Activated CD4-positive, alpha-beta memory T cell treated with anti-CD3 and anti-CD28 coated beads, Interleukin-2, amount 10 ng/mL, durations not matched to agents 7 days and 5 days (primary cell): Measurements from ENCODE around the gene CCNC. TPM values are rescaled to one million over a fixed set of nuclear protein-coding genes. Genes with fewer than 3 reads are reported as not detected.

Experiments
- CTCF ChIA-PET: fragments of 350-600 bp; sonication (Branson Sonifier 250); formaldehyde crosslinking; loops from one replicate; lab custom pipeline; 2021; ENCODE audit warnings: antibody characterized with exemption, inconsistent platforms; lab: Charles Lee
- POLR2A ChIA-PET: fragments of 350-600 bp; sonication (Branson Sonifier 250); formaldehyde crosslinking; loops from one replicate; lab custom pipeline; 2021; ENCODE audit warnings: antibody characterized with exemption; lab: Charles Lee
- DNase-seq: peaks from one replicate; pipeline ENCODE4 v3.0.0-alpha.2; 2020
- H3K27ac Mint-ChIP-seq: one replicate; pipeline ENCODE4 v1.8.0; 2021; ENCODE audit warnings: mild to moderate bottlenecking, mixed read lengths
- H3K27me3 Mint-ChIP-seq: one replicate; pipeline ENCODE4 v1.8.0; 2021; ENCODE audit warnings: mixed read lengths
- H3K36me3 Mint-ChIP-seq: one replicate; pipeline ENCODE4 v1.8.0; 2021; ENCODE audit warnings: low read depth, mixed read lengths
- H3K4me1 Mint-ChIP-seq: one replicate; pipeline ENCODE4 v1.8.0; 2021; ENCODE audit warnings: mixed read lengths
- H3K4me3 Mint-ChIP-seq: one replicate; pipeline ENCODE4 v1.8.0; 2021; ENCODE audit warnings: mild to moderate bottlenecking, mixed read lengths
- H3K9me3 Mint-ChIP-seq: one replicate; pipeline ENCODE4 v1.8.0; 2021; ENCODE audit warnings: mixed read lengths
- total RNA-seq, 2 experiments: library from RNA; stranded (reverse); gene quantifications; one replicate each; pipeline ENCODE4 v1.2.3, GENCODE V29; 2021

Gene CCNC
- total RNA-seq, 2 experiments from 2014 or later = 41.5 to 45.4 TPM

GRCh38 chr6:99592900-99593299, 24.4 kb upstream of the CCNC start:
- peaks cover 25% of the 10 kb centered on the region for H3K4me1 Mint-ChIP-seq
- H3K27me3 Mint-ChIP-seq = peaks cover 87% of the 10 kb centered on the region
- DNase-seq = no peak
- ChIA-PET CTCF (interaction anchor here (1.3 kb wide), 1 partner anchor 16 kb away, joined by 4 read pairs; no protein-coding TSS in a partner anchor), POLR2A (interaction anchor here (1.1 kb wide), 1 partner anchor 25 kb away, joined by 3 read pairs; no protein-coding TSS in a partner anchor)
- no peaks in the 10 kb centered on the region for H3K36me3 Mint-ChIP-seq
- no peak overlapping the region for H3K27ac Mint-ChIP-seq
- H3K4me3 Mint-ChIP-seq = no peak overlapping the region
- no peaks in the 10 kb centered on the region for H3K9me3 Mint-ChIP-seq

DNA sequence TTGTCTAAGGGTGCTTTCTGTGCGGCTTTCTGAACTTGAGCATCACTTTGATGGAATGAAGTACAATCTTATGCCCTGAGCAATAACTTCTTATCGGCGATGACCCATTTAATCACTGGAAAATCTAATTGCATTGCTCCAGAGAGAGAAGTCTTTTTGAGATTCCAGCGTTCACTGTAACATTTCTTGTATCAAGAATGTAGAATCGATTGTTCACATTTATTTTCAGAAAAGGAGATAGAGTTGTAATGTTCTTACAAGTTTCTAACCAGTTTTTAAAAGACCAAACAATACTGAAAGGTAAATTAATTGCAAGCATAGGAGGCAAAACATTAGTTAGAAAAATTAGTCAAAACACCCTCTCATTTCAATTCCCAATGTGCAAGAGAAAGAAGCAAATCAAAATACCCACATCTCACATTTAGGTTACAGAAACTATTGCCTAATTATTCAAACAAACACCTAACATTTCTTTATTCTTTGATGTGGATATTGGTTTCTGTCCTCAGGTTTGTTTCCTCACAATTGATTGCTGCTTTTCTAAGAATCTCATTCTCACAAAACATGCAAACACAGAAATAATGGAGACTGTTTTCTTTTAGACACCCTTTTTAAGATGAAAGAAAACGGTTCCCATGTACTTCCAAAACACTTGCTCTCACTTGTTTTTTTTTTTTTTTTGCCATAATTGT, 23.4 kb upstream of the CCNC start:
- POLR2A ChIA-PET = no interaction called here
- H3K4me3 Mint-ChIP-seq = no peak overlapping the region
- H3K4me1 Mint-ChIP-seq = peaks cover 25% of the 10 kb centered on the region
- DNase-seq = no peak
- H3K9me3 Mint-ChIP-seq = no peaks in the 10 kb centered on the region
- CTCF ChIA-PET = interaction anchor here (1.3 kb wide), 1 partner anchor 17 kb away, joined by 4 read pairs; no protein-coding TSS in a partner anchor
- peaks cover 83% of the 10 kb centered on the region for H3K27me3 Mint-ChIP-seq
- H3K27ac Mint-ChIP-seq = no peak overlapping the region
- no peaks in the 10 kb centered on the region for H3K36me3 Mint-ChIP-seq

DNA sequence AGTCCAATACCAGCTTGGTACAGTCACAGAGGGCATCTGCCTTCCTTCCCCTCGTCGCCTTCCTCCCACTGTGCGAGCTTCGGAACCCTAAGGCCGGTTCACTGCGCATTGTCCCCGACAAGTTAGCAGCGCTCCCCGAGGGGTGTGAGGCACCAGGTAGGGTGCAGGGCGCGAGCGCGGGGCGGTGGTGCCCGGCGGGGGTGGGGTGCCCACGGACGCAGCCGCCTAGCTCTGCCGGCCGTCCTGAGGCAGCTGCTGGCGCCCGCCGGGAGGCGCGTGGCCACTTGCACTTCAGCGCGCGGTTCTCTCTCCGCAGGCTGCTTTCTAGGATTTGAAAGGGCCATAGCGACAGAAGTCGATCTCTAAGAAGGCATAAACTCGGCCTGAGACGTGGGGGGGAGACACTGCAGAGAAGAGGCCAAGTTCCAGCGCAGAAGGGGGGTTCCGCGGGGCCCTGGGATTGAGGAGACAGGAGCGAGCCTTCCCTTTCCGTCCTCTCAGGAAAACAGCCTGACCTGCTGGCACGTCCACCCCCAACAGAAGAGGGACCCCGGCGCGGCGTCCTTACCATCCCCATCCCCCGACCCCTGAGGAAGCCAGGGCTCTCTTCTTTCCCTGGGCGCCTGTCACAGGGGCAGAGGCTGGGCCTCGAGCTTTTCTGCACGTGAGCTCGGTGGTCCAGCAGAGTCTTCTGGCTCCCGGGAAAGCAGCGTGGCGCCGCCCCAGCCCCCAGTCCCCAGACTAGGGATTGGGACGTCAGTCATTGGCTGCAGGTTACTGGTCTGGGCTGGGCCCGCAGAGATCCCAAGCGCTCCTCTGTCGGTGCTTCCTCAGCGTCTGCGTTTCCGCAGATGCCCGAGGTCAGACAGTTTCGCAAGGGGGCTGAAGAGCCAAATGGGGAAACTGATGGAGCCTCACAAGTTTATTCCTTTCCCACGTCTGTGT, 22.5 kb upstream of the CCNC start:
- ChIA-PET CTCF (interaction anchor here (0.5 to 3.4 kb wide), 2 partner anchors 22 to 154 kb away, joined by 3 to 15 read pairs; partner anchors contain the start of gene CCNC), POLR2A (interaction anchor here (1.0 kb wide), 1 partner anchor 23 kb away, joined by 3 read pairs; the partner anchor contains the start of gene CCNC)
- peaks cover 25% of the 10 kb centered on the region for H3K4me1 Mint-ChIP-seq
- H3K27ac Mint-ChIP-seq = no peak overlapping the region
- H3K36me3 Mint-ChIP-seq = no peaks in the 10 kb centered on the region
- H3K4me3 Mint-ChIP-seq = no peak overlapping the region
- DNase-seq = no peak
- no peaks in the 10 kb centered on the region for H3K9me3 Mint-ChIP-seq
- H3K27me3 Mint-ChIP-seq = peaks cover 79% of the 10 kb centered on the region

- Mint-ChIP-seq H3K4me1 (peaks cover 25% of the 10 kb centered on the region), H3K27me3 (peaks cover 80% of the 10 kb centered on the region), H3K4me3 (peak overlapping the region; percentile 49), H3K36me3 (no peaks in the 10 kb centered on the region), H3K27ac (no peak overlapping the region), H3K9me3 (no peaks in the 10 kb centered on the region)
- CTCF ChIA-PET = interaction anchor here (0.5 to 3.4 kb wide), 8 partner anchors 9 to 157 kb away, joined by 3 to 21 read pairs (median 6); partner anchors contain the start of gene CCNC
- POLR2A ChIA-PET = interaction anchor here (1.0 to 5.1 kb wide), 3 partner anchors 19 to 22 kb away, joined by 3 to 26 read pairs (median 6); partner anchors contain the start of gene CCNC
- no peak for DNase-seq
Measured at GRCh38 chr6:99589907-99590493, 21.5 kb upstream of the CCNC start.

DNA sequence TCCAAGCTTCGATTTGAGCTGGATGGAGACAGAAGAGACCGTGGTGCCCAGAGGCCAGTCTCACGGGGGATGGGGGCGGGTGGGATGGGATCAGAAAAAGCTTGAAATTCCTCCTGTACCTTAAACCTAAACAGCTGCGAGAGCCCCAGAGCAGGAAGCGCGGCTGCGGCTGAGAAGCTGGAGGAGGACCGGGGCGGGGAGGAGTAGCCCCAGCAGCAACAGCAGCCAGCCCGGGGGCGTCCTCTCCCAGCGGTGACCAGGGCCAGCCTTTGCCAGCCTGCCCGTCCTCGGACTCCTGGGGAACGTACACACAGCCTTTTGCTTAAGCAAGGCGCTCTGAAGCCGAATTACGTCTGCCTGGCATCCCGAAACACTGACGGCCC, 20.8 kb upstream of the CCNC start:
- Mint-ChIP-seq H3K27me3 (peaks cover 80% of the 10 kb centered on the region), H3K4me3 (peak overlapping the region; percentile 78), H3K4me1 (peaks cover 25% of the 10 kb centered on the region), H3K9me3 (no peaks in the 10 kb centered on the region), H3K27ac (no peak overlapping the region), H3K36me3 (no peaks in the 10 kb centered on the region)
- POLR2A ChIA-PET = interaction anchor here (1.2 to 5.1 kb wide), 5 partner anchors 14 to 24 kb away, joined by 3 to 26 read pairs (median 4); partner anchors contain the start of gene CCNC
- DNase-seq = no peak
- CTCF ChIA-PET = interaction anchor here (1.1 to 3.4 kb wide), 11 partner anchors 10 to 157 kb away, joined by 3 to 21 read pairs (median 6); partner anchors contain the start of gene CCNC

DNA sequence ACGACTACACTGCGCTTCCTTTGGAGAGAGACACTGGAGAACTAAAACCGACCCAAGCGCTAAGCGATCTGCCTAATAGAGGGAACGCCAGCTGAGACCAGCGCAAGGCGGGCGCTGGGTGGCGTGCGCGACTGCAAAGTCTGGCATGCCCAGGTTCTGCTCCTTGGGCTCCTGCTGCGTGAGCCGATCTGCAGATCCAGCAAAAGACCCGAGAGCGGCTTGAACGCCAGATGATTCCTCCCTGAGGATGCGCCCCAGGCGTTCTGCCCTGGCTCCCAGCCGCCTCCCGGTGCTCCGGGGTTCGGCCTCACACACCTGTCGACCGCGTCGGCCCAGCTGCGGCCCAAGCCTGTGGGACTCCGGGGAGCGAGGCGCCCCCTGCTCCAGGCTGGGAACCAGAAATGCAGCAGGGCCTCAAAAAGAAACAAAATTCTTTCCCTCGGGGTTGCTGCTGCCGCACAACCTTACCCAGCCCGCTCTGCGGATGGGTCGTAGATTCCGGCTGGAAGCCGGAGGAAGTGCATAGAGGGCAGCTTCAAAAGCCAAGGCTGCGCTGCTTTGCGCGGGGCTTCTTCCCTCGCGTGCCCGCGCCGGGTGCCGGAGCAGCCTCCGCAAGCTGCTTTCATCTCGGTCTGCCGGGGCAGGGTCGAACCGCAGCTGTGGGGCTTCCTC, 20.3 kb upstream of the CCNC start:
- CTCF ChIA-PET = interaction anchor here (0.8 to 3.4 kb wide), 15 partner anchors 11 to 202 kb away, joined by 3 to 21 read pairs (median 6); partner anchors contain the start of gene CCNC
- POLR2A ChIA-PET = interaction anchor here (0.8 to 5.1 kb wide), 6 partner anchors 15 to 30 kb away, joined by 3 to 26 read pairs (median 4); partner anchors contain the start of gene CCNC
- peaks cover 76% of the 10 kb centered on the region for H3K27me3 Mint-ChIP-seq

GRCh38 chr6:99587792-99588191, 19.3 kb upstream of the CCNC start:
- ChIA-PET POLR2A (interaction anchor here (2.1 to 5.1 kb wide), 2 partner anchors 20 to 21 kb away, joined by 6 to 26 read pairs; partner anchors contain the start of gene CCNC), CTCF (interaction anchor here (0.8 to 3.4 kb wide), 11 partner anchors 12 to 203 kb away, joined by 3 to 21 read pairs (median 6); partner anchors contain the start of gene CCNC)
- Mint-ChIP-seq H3K27ac (no peak overlapping the region), H3K4me1 (peaks cover 25% of the 10 kb centered on the region), H3K4me3 (no peak overlapping the region), H3K9me3 (no peaks in the 10 kb centered on the region), H3K27me3 (peaks cover 74% of the 10 kb centered on the region), H3K36me3 (no peaks in the 10 kb centered on the region)
- no peak for DNase-seq

More for the DNA sequence above, 20.3 kb upstream of the CCNC start:
- H3K27ac Mint-ChIP-seq = no peak overlapping the region
- peak overlapping the region; percentile 78 for H3K4me3 Mint-ChIP-seq
- H3K4me1 Mint-ChIP-seq = peaks cover 25% of the 10 kb centered on the region
- peak; percentile 75 for DNase-seq
- H3K9me3 Mint-ChIP-seq = no peaks in the 10 kb centered on the region
- no peaks in the 10 kb centered on the region for H3K36me3 Mint-ChIP-seq

- POLR2A ChIA-PET = no interaction called here
- DNase-seq = no peak
- CTCF ChIA-PET = no interaction called here
- H3K9me3 Mint-ChIP-seq = no peaks in the 10 kb centered on the region
- no peak overlapping the region for H3K27ac Mint-ChIP-seq
- peaks cover 36% of the 10 kb centered on the region for H3K27me3 Mint-ChIP-seq
- H3K4me1 Mint-ChIP-seq = peaks cover 8% of the 10 kb centered on the region
- no peak overlapping the region for H3K4me3 Mint-ChIP-seq
- no peaks in the 10 kb centered on the region for H3K36me3 Mint-ChIP-seq
Measured at GRCh38 chr6:99579781-99580180, 11.3 kb upstream of the CCNC start.

DNA sequence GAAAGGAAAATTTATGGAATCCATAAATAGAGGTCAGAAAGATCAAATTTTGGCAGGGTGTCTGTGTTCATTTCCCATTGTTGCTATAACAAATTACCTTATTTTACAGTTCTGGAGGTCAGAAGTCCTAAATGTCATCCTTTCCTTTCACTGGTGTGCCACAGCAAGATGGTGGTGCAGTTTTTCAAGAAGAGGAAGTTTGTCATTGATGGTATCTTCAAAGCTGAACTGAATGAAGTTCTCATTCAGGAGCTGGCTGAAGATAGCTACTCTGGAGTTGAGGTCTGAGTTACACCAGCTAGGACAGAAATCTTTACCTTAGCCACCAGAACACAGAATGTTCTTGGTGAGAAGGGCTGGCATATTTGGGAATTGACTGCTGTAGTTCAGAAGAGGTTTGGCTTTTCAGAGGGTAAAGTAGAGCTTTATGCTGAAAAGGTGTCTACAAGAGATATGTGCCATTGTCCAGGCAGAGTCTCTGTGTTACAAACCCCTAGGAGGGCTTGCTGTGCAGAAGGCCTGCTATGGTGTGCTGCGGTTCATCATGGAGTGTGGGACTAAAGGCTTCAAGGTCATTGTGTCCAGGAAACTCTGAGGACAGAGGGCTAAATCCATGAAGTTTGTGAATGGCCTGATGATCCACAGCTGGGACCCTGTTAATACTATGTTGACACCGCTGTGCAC, 7.2 kb upstream of the CCNC start:
- ChIA-PET CTCF (interaction anchor here (3.6 kb wide), 1 partner anchor 13 kb away, joined by 14 read pairs; no protein-coding TSS in a partner anchor), POLR2A (no interaction called here)
- DNase-seq = no peak
- H3K27me3 Mint-ChIP-seq = peaks cover 33% of the 10 kb centered on the region
- no peaks in the 10 kb centered on the region for H3K9me3 Mint-ChIP-seq
- H3K4me3 Mint-ChIP-seq = no peak overlapping the region
- H3K27ac Mint-ChIP-seq = no peak overlapping the region
- H3K4me1 Mint-ChIP-seq = peaks cover 13% of the 10 kb centered on the region
- H3K36me3 Mint-ChIP-seq = no peaks in the 10 kb centered on the region

DNA sequence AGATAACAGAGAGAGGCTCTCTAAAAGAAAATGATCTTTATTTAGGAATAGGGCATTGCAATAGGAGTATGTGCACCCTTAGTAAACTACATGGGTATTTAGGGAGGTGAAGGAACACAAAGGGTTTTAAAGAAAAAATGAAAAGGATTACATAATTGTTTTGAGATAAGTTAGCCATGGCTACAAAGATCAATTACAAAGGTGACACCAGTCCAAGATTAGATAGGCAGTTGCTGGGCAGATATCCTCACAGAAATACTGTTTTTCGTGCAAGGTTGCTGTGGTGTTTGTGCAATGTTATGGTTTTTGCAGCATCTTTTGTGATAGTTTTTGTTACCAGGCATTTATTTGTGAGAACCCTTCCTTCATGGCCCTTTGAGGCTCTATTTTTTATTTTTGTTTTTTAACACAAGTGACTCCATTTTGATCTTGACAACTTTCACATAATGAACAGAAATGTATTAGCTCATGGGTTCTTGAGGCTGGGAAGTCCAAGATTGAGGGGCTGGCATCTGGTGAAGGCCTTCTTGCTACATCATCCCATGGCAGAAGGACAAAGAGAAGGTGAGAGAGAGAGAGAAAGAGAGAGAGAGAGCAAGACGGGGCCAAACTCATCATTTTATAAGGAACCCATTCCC, 5.6 kb upstream of the CCNC start:
- CTCF ChIA-PET = interaction anchor here (1.2 to 3.6 kb wide), 2 partner anchors 15 to 53 kb away, joined by 3 to 14 read pairs; no protein-coding TSS in a partner anchor
- Mint-ChIP-seq H3K4me3 (no peak overlapping the region), H3K27me3 (peaks cover 23% of the 10 kb centered on the region), H3K36me3 (no peaks in the 10 kb centered on the region), H3K27ac (no peak overlapping the region), H3K9me3 (no peaks in the 10 kb centered on the region), H3K4me1 (peaks cover 13% of the 10 kb centered on the region)
- POLR2A ChIA-PET = interaction anchor here (1.8 kb wide), 1 partner anchor 15 kb away, joined by 4 read pairs; no protein-coding TSS in a partner anchor
- DNase-seq = no peak
